ENCODE data around the gene AKT1.
"Not testable (repeated sequence)": the region's sequence is repeated elsewhere in the genome, so short reads cannot be mapped to it uniquely, and the experiment has no call there.

AKT1 gene

GRCh38 chr14:104730487-104730886, 65.1 kb downstream of the AKT1 start:
- no peak for DNase-seq (ENCODE audit: low read depth)
- H3K4me3 ChIP-seq (ENCODE audit: low read depth, low read length) = no peak overlapping the region
- TF ChIP-seq, protein P1, sequence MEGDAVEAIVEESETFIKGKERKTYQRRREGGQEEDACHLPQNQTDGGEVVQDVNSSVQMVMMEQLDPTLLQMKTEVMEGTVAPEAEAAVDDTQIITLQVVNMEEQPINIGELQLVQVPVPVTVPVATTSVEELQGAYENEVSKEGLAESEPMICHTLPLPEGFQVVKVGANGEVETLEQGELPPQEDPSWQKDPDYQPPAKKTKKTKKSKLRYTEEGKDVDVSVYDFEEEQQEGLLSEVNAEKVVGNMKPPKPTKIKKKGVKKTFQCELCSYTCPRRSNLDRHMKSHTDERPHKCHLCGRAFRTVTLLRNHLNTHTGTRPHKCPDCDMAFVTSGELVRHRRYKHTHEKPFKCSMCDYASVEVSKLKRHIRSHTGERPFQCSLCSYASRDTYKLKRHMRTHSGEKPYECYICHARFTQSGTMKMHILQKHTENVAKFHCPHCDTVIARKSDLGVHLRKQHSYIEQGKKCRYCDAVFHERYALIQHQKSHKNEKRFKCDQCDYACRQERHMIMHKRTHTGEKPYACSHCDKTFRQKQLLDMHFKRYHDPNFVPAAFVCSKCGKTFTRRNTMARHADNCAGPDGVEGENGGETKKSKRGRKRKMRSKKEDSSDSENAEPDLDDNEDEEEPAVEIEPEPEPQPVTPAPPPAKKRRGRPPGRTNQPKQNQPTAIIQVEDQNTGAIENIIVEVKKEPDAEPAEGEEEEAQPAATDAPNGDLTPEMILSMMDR (IDR thresholded peaks at IDR 0.05; ENCODE audit: low read depth, low read length, missing control alignments) = no peak

DNA sequence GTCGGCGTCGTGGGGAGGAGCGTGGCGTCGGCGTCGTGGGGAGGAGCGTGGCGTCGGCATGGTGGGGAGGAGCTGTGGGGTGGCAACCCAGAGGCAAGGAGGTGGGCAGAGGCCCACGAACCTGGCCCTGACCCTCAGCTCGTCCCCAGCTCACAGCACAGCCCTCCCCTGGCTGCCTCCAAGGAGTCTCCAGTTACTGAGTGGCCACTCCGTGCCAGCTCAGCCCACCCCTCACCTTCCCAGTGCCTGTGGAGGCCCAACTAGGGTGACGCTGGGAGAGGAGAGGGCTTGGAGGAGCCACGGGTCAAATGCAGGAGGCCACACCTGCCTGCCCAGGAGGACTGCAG, 65.7 kb downstream of the AKT1 start:
- TF ChIP-seq, protein P1 (IDR thresholded peaks at IDR 0.05; ENCODE audit: low read depth, low read length, missing control alignments) = no peak
- no peak overlapping the region for H3K4me3 ChIP-seq (ENCODE audit: low read depth, low read length)
- no peak for DNase-seq (ENCODE audit: low read depth)

- DNase-seq (ENCODE audit: low read depth); H3K4me3 ChIP-seq (ENCODE audit: low read depth, low read length): not testable (repeated sequence)
These were observed 66.2 kb downstream of the AKT1 start for GRCh38 chr14:104729176-104729834.

DNA sequence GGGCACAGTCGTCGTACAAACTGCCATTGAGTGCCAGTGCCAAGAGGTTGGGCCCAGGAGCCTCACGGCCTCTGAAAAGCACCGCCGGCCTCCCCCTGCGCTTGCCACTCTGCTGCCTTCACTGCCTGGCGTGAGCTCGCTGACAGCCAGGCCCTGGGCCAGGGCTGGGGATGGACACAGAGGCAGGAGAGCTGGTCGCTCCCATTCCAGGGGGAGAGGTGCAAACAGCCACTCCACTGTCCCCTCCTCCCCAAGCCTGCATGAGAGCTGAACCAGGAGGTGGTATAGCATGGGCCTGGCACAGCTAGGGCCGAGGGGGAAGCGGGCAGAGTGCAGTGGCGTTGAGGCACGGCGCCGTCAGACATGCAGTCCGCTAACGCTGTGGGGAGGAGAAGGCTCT, 66.9 kb downstream of the AKT1 start:
- no peak for DNase-seq (ENCODE audit: low read depth)
- TF ChIP-seq, protein P1 (IDR thresholded peaks at IDR 0.05; ENCODE audit: low read depth, low read length, missing control alignments) = no peak
- no peak overlapping the region for H3K4me3 ChIP-seq (ENCODE audit: low read depth, low read length)

DNA sequence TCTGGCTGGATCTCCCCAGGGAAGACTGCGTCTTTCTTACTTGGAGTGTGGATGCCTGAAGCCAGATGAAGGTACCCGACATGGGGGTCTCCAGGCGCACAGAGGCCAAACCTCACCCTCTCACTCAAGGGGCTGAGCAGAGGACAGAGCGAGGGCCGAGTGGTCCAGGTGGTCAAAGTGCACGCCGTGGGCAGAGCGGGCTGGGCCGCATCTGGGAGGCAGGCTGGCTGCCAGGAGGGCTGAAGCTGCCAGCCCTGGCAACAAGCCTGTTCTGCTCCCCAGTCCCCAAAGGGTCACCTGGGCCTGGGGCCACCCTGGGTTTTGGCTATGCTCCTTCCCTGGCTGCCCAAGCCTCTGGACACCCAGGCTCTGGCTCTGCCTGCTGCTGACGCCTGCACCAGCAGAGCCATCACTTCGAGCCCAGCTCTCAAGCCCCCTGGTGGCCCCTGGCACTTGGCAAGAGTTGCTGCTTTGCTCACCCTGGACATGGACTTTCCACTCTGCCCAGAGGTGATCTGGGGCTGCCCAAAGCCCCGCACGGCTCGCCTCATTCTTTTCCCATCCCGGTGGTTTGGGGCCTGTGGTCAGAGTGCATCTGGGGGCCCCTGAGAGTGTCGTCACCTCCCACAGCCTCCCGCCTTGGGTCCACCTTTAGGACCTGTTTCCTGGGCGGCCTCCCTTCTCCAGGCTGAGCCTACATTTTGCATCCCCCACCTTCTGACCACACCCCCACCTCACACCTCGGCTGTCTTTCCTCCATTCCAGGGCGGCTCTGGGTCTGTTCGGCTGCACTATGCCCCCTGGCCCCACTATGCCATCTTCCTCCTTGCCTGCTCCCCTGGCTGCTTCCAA, 68.7 kb downstream of the AKT1 start:
- no peak overlapping the region for H3K4me3 ChIP-seq (ENCODE audit: low read depth, low read length)
- TF ChIP-seq, protein P1 (IDR thresholded peaks at IDR 0.05; ENCODE audit: low read depth, low read length, missing control alignments) = no peak
- no peak for DNase-seq (ENCODE audit: low read depth)

DNA sequence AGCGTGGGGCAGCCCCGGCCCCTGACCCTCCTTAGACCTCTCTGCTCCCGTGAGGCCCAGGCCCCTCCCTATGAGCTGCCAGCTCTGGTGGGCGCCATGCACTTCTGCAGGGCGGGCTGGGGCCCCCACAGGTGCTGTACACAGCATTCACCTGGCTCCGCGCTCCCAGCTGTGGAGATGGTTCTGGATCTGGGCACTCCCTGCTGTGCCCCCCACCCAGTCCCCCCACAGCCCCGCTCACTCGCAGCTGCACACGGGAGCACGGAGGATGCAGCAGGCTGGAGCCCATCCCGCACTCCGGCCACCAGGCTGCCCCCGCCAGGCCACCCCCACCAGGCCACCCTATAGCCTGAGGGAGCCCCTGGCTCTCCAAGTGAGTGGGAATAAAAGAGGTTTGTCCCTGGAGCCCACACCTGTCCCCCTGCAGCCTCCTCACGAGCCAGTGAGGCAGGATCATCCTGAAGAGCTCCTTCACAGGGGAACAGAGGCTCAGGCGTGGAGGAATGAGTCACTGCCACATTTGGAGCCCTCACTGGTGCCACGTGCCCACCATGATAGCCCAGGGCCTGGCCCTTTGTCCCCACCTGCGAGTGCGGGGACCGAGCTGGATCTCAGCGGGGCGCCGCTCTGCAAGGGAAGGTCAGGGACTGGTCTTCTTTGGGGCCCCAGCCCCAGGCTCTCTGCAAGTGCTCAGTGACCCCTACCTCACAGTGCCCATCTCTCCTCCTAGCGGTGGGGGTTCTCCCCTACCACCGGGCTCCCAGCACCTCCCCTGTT, 69.6 kb downstream of the AKT1 start:
- TF ChIP-seq, protein P1 (IDR thresholded peaks at IDR 0.05; ENCODE audit: low read depth, low read length, missing control alignments) = no peak
- no peak for DNase-seq (ENCODE audit: low read depth)
- no peak overlapping the region for H3K4me3 ChIP-seq (ENCODE audit: low read depth, low read length)

Measured in GM12864 (cell line).